H9 (cell line): Measurements from ENCODE around the gene PLXNB2. TPM values are rescaled to one million over a fixed set of nuclear protein-coding genes. Genes with fewer than 3 reads are reported as not detected.

ENCODE experiments used
- DNase-seq: peaks from one replicate; pipeline ENCODE4 v3.0.0-alpha.2; 2017
- H2AFZ ChIP-seq: one replicate; pipeline ENCODE4 v1.6.1; 2013; ENCODE audit warnings: mild to moderate bottlenecking, low read length, control low read depth, moderate library complexity
- H2AK5ac ChIP-seq: 2 replicates; pipeline ENCODE4 v1.6.1; 2013; ENCODE audit warnings: low read length, control low read depth, mixed read lengths; ENCODE audit not compliant: insufficient read length
- H2BK120ac ChIP-seq: one replicate; pipeline ENCODE4 v1.6.1; 2013; ENCODE audit warnings: low read depth, mild to moderate bottlenecking, low read length, control low read depth, inconsistent platforms; ENCODE audit not compliant: poor library complexity, severe bottlenecking
- H2BK12ac ChIP-seq: 2 replicates; pipeline ENCODE4 v1.6.1; 2013; ENCODE audit warnings: low read length, control low read depth, mixed read lengths, low read depth; ENCODE audit not compliant: insufficient read length
- H2BK15ac ChIP-seq: 2 replicates; pipeline ENCODE4 v1.6.1; 2013; ENCODE audit warnings: low read depth, low read length, control low read depth
- H2BK20ac ChIP-seq: one replicate; pipeline ENCODE4 v1.6.1; 2013; ENCODE audit warnings: low read depth, mild to moderate bottlenecking, low read length, control low read depth, inconsistent platforms; ENCODE audit not compliant: poor library complexity, severe bottlenecking
- H2BK5ac ChIP-seq: 2 replicates; pipeline ENCODE4 v1.6.1; 2013; ENCODE audit warnings: low read length, control low read depth, mixed read lengths; ENCODE audit not compliant: insufficient read length
- H3K14ac ChIP-seq: 2 replicates; pipeline ENCODE4 v1.6.1; 2013; ENCODE audit warnings: low read length, control low read depth; ENCODE audit not compliant: insufficient read depth
- H3K18ac ChIP-seq: 2 replicates; pipeline ENCODE4 v1.6.1; 2013; ENCODE audit warnings: low read depth, mild to moderate bottlenecking, mixed read lengths, low read length, control low read depth; ENCODE audit not compliant: insufficient read length
- H3K23ac ChIP-seq: 2 replicates; pipeline ENCODE4 v1.6.1; 2013; ENCODE audit warnings: low read length, control low read depth, mixed read lengths, low read depth; ENCODE audit not compliant: insufficient read length
- H3K23me2 ChIP-seq: 2 replicates; pipeline ENCODE4 v1.6.1; 2013; ENCODE audit warnings: low read depth, mild to moderate bottlenecking, mixed read lengths, low read length, control low read depth; ENCODE audit not compliant: insufficient read length, poor library complexity, severe bottlenecking
- H3K27ac ChIP-seq: 2 replicates; pipeline ENCODE4 v1.5.1; 2013; ENCODE audit warnings: low read length, control low read depth, mixed read lengths, low read depth; ENCODE audit not compliant: insufficient read length
- H3K27me3 ChIP-seq: 2 replicates; pipeline ENCODE4 v1.6.1; 2013; ENCODE audit warnings: low read length, control low read depth, inconsistent platforms; ENCODE audit not compliant: insufficient read depth
- H3K4ac ChIP-seq: 2 replicates; pipeline ENCODE4 v1.6.1; 2013; ENCODE audit warnings: low read depth, mild to moderate bottlenecking, control low read depth, inconsistent platforms, low read length, moderate library complexity
- H3K4me1 ChIP-seq: 2 replicates; pipeline ENCODE4 v1.6.1; 2013; ENCODE audit warnings: low read length, control low read depth, inconsistent platforms; ENCODE audit not compliant: insufficient read depth
- H3K4me2 ChIP-seq: 2 replicates; pipeline ENCODE4 v1.6.1; 2013; ENCODE audit warnings: low read length, control low read depth, mixed read lengths; ENCODE audit not compliant: insufficient read length, insufficient read depth
- H3K56ac ChIP-seq: 2 replicates; pipeline ENCODE4 v1.6.1; 2013; ENCODE audit warnings: low read depth, mild to moderate bottlenecking, mixed read lengths, low read length, control low read depth; ENCODE audit not compliant: insufficient read length
- H3K79me1 ChIP-seq: 2 replicates; pipeline ENCODE4 v1.6.1; 2013; ENCODE audit warnings: low read depth, mild to moderate bottlenecking, moderate library complexity, low read length, control low read depth, inconsistent platforms; ENCODE audit not compliant: insufficient read depth, poor library complexity, severe bottlenecking
- H3K79me2 ChIP-seq: 2 replicates; pipeline ENCODE4 v1.6.1; 2013; ENCODE audit warnings: low read length, control low read depth, inconsistent platforms; ENCODE audit not compliant: insufficient read depth
- H3K9ac ChIP-seq: 2 replicates; pipeline ENCODE4 v1.6.1; 2013; ENCODE audit warnings: low read length, control low read depth, mixed read lengths; ENCODE audit not compliant: insufficient read length; ENCODE audit errors: extremely low read depth
- H3K9me3 ChIP-seq: one replicate; pipeline ENCODE4 v1.6.1; 2013; ENCODE audit warnings: low read depth, low read length, inconsistent platforms; ENCODE audit not compliant: control insufficient read depth
- H3T11ph ChIP-seq: one replicate; pipeline ENCODE4 v1.6.1; 2013; ENCODE audit warnings: mild to moderate bottlenecking, low read length, control low read depth, inconsistent platforms
- H4K20me1 ChIP-seq: one replicate; pipeline ENCODE4 v1.6.1; 2013; ENCODE audit not compliant: control insufficient read depth, insufficient read length, insufficient read depth
- H4K5ac ChIP-seq: 2 replicates; pipeline ENCODE4 v1.6.1; 2013; ENCODE audit warnings: low read depth, mild to moderate bottlenecking, mixed read lengths, low read length, control low read depth; ENCODE audit not compliant: insufficient read length
- H4K8ac ChIP-seq: replicated peaks from 2 replicates; pipeline ENCODE4 v1.6.1; 2013; ENCODE audit warnings: low read length, control low read depth, mixed read lengths, low read depth; ENCODE audit not compliant: insufficient read length
- H4K91ac ChIP-seq: 2 replicates; pipeline ENCODE4 v1.6.1; 2013; ENCODE audit warnings: low read depth, mild to moderate bottlenecking, moderate library complexity, mixed read lengths, low read length, control low read depth; ENCODE audit not compliant: insufficient read length
- H3K27ac Mint-ChIP-seq, 3 experiments: 2 replicates in 2 of 3; 3 replicates in 1 of 3; pipeline ENCODE4 v1.8.0; 2020 to 2021; ENCODE audit warnings: mixed read lengths in 3 of 3, mild to moderate bottlenecking in 1 of 3, moderate library complexity in 1 of 3
- H3K27me3 Mint-ChIP-seq: 2 replicates; pipeline ENCODE4 v1.8.0; 2021; ENCODE audit warnings: low read depth, mild to moderate bottlenecking, moderate library complexity, mixed read lengths
- H3K36me3 Mint-ChIP-seq, 3 experiments: 2 replicates in 2 of 3; 3 replicates in 1 of 3; pipeline ENCODE4 v1.8.0; 2020 to 2021; ENCODE audit warnings: low read depth in 3 of 3, mixed read lengths in 3 of 3; ENCODE audit not compliant: insufficient read depth in 1 of 3
- H3K4me1 Mint-ChIP-seq, 2 experiments: 2 replicates each; pipeline ENCODE4 v1.8.0; 2020; ENCODE audit warnings: mixed read lengths in 2 of 2
- H3K4me3 Mint-ChIP-seq, 2 experiments: 2 replicates in 1 of 2; 3 replicates in 1 of 2; pipeline ENCODE4 v1.8.0; 2020 to 2021; ENCODE audit warnings: mild to moderate bottlenecking in 2 of 2, mixed read lengths in 2 of 2, moderate library complexity in 1 of 2
- H3K9me3 Mint-ChIP-seq, 2 experiments: 2 replicates in 1 of 2; 3 replicates in 1 of 2; pipeline ENCODE4 v1.8.0; 2020; ENCODE audit warnings: mild to moderate bottlenecking in 2 of 2, mixed read lengths in 2 of 2, moderate library complexity in 1 of 2
- WGBS: extraction: QIAGEN DNeasy Blood & Tissue Kit; methylation state at CpG from one replicate; pipeline ENCODE4 v1.1.7; 2013; ENCODE audit warnings: missing lambda C conversion rate, low lambda C conversion rate, mixed read lengths; ENCODE audit not compliant: insufficient read length; ENCODE audit errors: extremely low coverage; 5-methylcytosine and 5-hydroxymethylcytosine counted together
- long read RNA-seq: library from polyadenylated mRNA; unstranded; transcript quantifications from one replicate; pipeline ENCODE4 v2.0.0, GENCODE V29; 2020
- total RNA-seq: library from RNA; stranded (reverse); gene quantifications from 2 replicates; pipeline ENCODE4 v1.2.1, GENCODE V29; 2021
- TF ChIP-seq, protein P1 (sequence below): fragments of 200-600 bp; sonication (generic); conservative IDR thresholded peaks from 3 replicates; pipeline ENCODE4 v1.8.0; 2021; ENCODE audit warnings: antibody characterized with exemption, mild to moderate bottlenecking

PLXNB2 gene, protein sequence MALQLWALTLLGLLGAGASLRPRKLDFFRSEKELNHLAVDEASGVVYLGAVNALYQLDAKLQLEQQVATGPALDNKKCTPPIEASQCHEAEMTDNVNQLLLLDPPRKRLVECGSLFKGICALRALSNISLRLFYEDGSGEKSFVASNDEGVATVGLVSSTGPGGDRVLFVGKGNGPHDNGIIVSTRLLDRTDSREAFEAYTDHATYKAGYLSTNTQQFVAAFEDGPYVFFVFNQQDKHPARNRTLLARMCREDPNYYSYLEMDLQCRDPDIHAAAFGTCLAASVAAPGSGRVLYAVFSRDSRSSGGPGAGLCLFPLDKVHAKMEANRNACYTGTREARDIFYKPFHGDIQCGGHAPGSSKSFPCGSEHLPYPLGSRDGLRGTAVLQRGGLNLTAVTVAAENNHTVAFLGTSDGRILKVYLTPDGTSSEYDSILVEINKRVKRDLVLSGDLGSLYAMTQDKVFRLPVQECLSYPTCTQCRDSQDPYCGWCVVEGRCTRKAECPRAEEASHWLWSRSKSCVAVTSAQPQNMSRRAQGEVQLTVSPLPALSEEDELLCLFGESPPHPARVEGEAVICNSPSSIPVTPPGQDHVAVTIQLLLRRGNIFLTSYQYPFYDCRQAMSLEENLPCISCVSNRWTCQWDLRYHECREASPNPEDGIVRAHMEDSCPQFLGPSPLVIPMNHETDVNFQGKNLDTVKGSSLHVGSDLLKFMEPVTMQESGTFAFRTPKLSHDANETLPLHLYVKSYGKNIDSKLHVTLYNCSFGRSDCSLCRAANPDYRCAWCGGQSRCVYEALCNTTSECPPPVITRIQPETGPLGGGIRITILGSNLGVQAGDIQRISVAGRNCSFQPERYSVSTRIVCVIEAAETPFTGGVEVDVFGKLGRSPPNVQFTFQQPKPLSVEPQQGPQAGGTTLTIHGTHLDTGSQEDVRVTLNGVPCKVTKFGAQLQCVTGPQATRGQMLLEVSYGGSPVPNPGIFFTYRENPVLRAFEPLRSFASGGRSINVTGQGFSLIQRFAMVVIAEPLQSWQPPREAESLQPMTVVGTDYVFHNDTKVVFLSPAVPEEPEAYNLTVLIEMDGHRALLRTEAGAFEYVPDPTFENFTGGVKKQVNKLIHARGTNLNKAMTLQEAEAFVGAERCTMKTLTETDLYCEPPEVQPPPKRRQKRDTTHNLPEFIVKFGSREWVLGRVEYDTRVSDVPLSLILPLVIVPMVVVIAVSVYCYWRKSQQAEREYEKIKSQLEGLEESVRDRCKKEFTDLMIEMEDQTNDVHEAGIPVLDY (N-terminal part only)
- total RNA-seq: 84.4 and 87.6 TPM in 2 replicates
- long read RNA-seq, full-length matches to known transcripts: 7 of 92 reads
- long read RNA-seq, partial matches to known transcripts: 55 of 92 reads
- long read RNA-seq, other reads (novel, unspliced or antisense): 30 of 92 reads

DNA sequence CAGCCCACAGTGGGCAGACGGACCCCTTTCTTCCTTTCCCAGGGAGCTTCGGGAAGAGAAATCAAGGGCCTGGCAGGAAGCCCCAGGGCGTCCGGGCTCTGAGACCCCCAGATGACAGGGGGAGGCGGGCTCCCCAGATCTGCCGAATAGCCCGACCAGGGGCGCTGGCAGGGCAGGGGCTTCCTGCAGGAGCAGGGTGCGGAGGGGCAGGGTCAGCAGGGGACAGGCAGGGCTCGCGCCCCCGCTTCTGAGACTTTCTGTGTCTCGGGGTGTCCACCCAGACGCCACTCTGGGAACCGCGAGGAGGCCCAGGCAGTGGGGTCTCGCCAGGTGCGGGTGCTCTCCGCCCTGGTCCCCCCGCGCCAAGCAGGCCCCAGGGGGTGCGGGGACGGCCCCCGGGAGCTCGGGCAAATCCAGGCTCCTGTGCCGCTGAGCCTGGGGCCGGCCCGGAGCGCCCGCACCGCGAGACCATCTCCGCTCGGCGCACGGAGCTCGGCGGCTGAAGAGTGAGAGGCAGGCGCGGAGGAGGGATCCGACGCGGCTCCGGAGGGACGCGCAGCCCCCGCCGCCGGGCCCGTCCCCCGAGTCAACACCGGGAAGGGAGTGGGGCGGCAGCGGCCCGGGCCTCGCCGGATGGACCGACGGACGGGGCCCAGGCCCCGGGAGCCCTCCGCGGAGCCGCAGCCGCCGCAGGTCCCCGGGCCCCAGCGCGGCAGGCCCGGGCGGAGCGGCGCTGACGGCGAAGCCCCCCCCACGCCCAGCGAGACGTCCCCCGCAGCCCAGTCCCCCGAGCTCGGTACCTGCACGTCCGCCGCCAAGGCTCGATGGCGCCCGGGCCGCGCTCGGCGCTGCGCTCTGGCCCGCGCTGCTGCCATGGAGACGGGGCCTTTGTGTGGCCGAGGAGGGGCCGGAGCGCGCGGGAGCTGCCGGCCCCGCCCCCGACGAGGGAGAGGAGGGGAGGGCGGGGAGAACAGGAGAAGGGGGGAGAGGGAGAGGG is at the start of gene PLXNB2:
TSS of gene PLXNB2 (minus strand) at position 894 of the 997 bp plus-strand sequence. CDS start 17,062 bp downstream, outside the sequence.
- H4K91ac ChIP-seq: no peak within 1 kb of the TSS
- no peaks in the 10 kb centered on the region; the same call in 1 of the 2 replicates for H3K4me1 ChIP-seq
- no peak within 1 kb of the TSS for H3K9ac ChIP-seq
- H3K9me3 ChIP-seq: no peaks in the 10 kb centered on the region
- H3K4ac ChIP-seq: no peak within 1 kb of the TSS
- Mint-ChIP-seq H3K36me3 (no peaks in the 10 kb centered on the region; a peak in 1 of 7 replicates), H3K27me3 (peaks cover 4% of the 10 kb centered on the region), H3K4me3 (peak within 1 kb of the TSS; percentile 69 to 83), H3K27ac (no peak within 1 kb of the TSS), H3K9me3 (no peaks in the 10 kb centered on the region), H3K4me1 (peaks cover 20 to 28% of the 10 kb centered on the region in 2 experiments)
- no peak within 1 kb of the TSS for H3K18ac ChIP-seq
- H3K79me1 ChIP-seq: no peaks in the 10 kb centered on the region
- no peak within 1 kb of the TSS for H3K23ac ChIP-seq
- H2BK20ac ChIP-seq: no peak within 1 kb of the TSS
- WGBS: no CpG with 5 or more reads among the region's 105 CpGs
- no peaks in the 10 kb centered on the region for H4K20me1 ChIP-seq
- H3K4me2 ChIP-seq: peak within 1 kb of the TSS; percentile 4
- H3T11ph ChIP-seq: no peak within 1 kb of the TSS
- TF ChIP-seq, protein P1, sequence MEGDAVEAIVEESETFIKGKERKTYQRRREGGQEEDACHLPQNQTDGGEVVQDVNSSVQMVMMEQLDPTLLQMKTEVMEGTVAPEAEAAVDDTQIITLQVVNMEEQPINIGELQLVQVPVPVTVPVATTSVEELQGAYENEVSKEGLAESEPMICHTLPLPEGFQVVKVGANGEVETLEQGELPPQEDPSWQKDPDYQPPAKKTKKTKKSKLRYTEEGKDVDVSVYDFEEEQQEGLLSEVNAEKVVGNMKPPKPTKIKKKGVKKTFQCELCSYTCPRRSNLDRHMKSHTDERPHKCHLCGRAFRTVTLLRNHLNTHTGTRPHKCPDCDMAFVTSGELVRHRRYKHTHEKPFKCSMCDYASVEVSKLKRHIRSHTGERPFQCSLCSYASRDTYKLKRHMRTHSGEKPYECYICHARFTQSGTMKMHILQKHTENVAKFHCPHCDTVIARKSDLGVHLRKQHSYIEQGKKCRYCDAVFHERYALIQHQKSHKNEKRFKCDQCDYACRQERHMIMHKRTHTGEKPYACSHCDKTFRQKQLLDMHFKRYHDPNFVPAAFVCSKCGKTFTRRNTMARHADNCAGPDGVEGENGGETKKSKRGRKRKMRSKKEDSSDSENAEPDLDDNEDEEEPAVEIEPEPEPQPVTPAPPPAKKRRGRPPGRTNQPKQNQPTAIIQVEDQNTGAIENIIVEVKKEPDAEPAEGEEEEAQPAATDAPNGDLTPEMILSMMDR: no peak
- no peak within 1 kb of the TSS for H4K5ac ChIP-seq
- H3K79me2 ChIP-seq: no peaks in the 10 kb centered on the region
- H4K8ac ChIP-seq: no peak within 1 kb of the TSS
- no peak within 1 kb of the TSS for H2BK120ac ChIP-seq
- no peak within 1 kb of the TSS for H2AK5ac ChIP-seq
- peak; percentile 65 for DNase-seq
- no peak within 1 kb of the TSS for H2BK5ac ChIP-seq
- H3K27ac ChIP-seq: no peak within 1 kb of the TSS
- no peak within 1 kb of the TSS; the same call in 1 of the 2 replicates for H3K14ac ChIP-seq
- no peak within 1 kb of the TSS; the same call in 1 of the 2 replicates for H2BK15ac ChIP-seq
- H3K23me2 ChIP-seq: peaks cover 5% of the 10 kb centered on the region
- no peak within 1 kb of the TSS for H3K56ac ChIP-seq
- H2AFZ ChIP-seq: no peak within 1 kb of the TSS
- H2BK12ac ChIP-seq: no peak within 1 kb of the TSS
- no peaks in the 10 kb centered on the region for H3K27me3 ChIP-seq
